SK-N-SH (cell line): Measurements from ENCODE around the gene TMEM50B. TPM values are rescaled to one million over a fixed set of nuclear protein-coding genes. Genes with fewer than 3 reads are reported as not detected.
"Not testable (repeated sequence)": the region's sequence is repeated elsewhere in the genome, so short reads cannot be mapped to it uniquely, and the experiment has no call there.

Source experiments
- CTCF ChIA-PET: fragments of 300-600, 350-600 bp; formaldehyde crosslinking; extraction: SDS; loops from one replicate; lab custom pipeline; 2021; lab: Yijun Ruan, JAX
- POLR2A ChIA-PET: fragments of 350-600 bp; sonication (Branson Sonifier 250); formaldehyde crosslinking; extraction: SDS; loops from one replicate; lab custom pipeline; 2020; ENCODE audit warnings: antibody characterized with exemption, inconsistent platforms; lab: Yijun Ruan, JAX
- DNase-seq: peaks from one replicate; pipeline ENCODE4 v3.0.0; 2012
- H2AFZ ChIP-seq: fragments of 200-600 bp; sonication (generic); 2 replicates; pipeline ENCODE4 v1.8.1; 2016; ENCODE audit warnings: antibody characterized with exemption, mild to moderate bottlenecking, low read depth
- H3F3A ChIP-seq: fragments of 200-600 bp; sonication (generic); replicated peaks from 2 replicates; pipeline ENCODE3; 2016; ENCODE audit warnings: antibody characterized with exemption, mild to moderate bottlenecking; ENCODE audit not compliant: insufficient read depth
- H3K27ac ChIP-seq, 2 experiments: fragments of 200-500 bp in 1 of 2; fragments of 200-600 bp in 1 of 2; sonication (Bioruptor generic) in 1 of 2; sonication (generic), shearing (Covaris generic) in 1 of 2; 2 replicates each; pipeline versions ENCODE4 v1.5.1 to v1.6.1; 2014 to 2016; ENCODE audit warnings: low read depth in 2 of 2, inconsistent platforms in 1 of 2, low read length in 1 of 2, mild to moderate bottlenecking in 1 of 2, mixed read lengths in 1 of 2
- H3K27me3 ChIP-seq: fragments of 200-600 bp; sonication (generic), shearing (Covaris generic); 2 replicates; pipeline ENCODE4 v1.6.1; 2016; ENCODE audit warnings: mixed run types; ENCODE audit not compliant: insufficient read depth
- H3K36me3 ChIP-seq, 2 experiments: fragments of 200-500 bp in 1 of 2; fragments of 200-600 bp in 1 of 2; sonication (Bioruptor generic) in 1 of 2; sonication (generic) in 1 of 2; replicated peaks in 1 of 2; 2 replicates each; pipeline versions ENCODE3 to v1.5.1; 2014 to 2016; ENCODE audit warnings: low read length in 1 of 2, mild to moderate bottlenecking in 1 of 2; ENCODE audit not compliant: insufficient read depth in 2 of 2, control insufficient read depth in 1 of 2
- H3K4me1 ChIP-seq, 2 experiments: fragments of 200-500 bp in 1 of 2; fragments of 200-600 bp in 1 of 2; sonication (Bioruptor generic) in 1 of 2; sonication (generic), shearing (Covaris generic) in 1 of 2; 2 replicates each; pipeline versions ENCODE4 v1.5.1 to v1.6.1; 2014 to 2016; ENCODE audit warnings: low read depth in 1 of 2, low read length in 1 of 2, mixed run types in 1 of 2; ENCODE audit not compliant: insufficient read depth in 2 of 2, control insufficient read depth in 1 of 2
- H3K4me2 ChIP-seq: fragments of 200-600 bp; sonication (generic), shearing (Covaris generic); 2 replicates; pipeline ENCODE4 v1.6.1; 2017; ENCODE audit warnings: mixed run types
- H3K4me3 ChIP-seq, 2 experiments: fragments of 200-500 bp in 1 of 2; fragments of 200-600 bp in 1 of 2; sonication (Bioruptor generic) in 1 of 2; sonication (generic), shearing (Covaris generic) in 1 of 2; 2 replicates each; pipeline versions ENCODE4 v1.5.1 to v1.8.1; 2014 to 2016; ENCODE audit warnings: low read depth in 2 of 2, inconsistent platforms in 1 of 2, low read length in 1 of 2, mild to moderate bottlenecking in 1 of 2, mixed read lengths in 1 of 2, moderate library complexity in 1 of 2
- H3K79me2 ChIP-seq: fragments of 200-600 bp; sonication (generic); 2 replicates; pipeline ENCODE4 v1.8.1; 2017; ENCODE audit warnings: mild to moderate bottlenecking; ENCODE audit not compliant: insufficient read depth
- H3K9ac ChIP-seq: fragments of 200-600 bp; sonication (generic); 2 replicates; pipeline ENCODE4 v1.6.1; 2017; ENCODE audit warnings: mixed run types
- H3K9me2 ChIP-seq: fragments of 200-600 bp; sonication (generic); 2 replicates; pipeline ENCODE4 v1.6.1; 2017; ENCODE audit warnings: mixed run types
- H3K9me3 ChIP-seq: fragments of 200-600 bp; sonication (generic); 2 replicates; pipeline ENCODE4 v1.6.1; 2017; ENCODE audit warnings: mixed run types, mild to moderate bottlenecking, moderate library complexity
- H4K20me1 ChIP-seq: fragments of 200-600 bp; sonication (generic); 2 replicates; pipeline ENCODE4 v1.6.1; 2017; ENCODE audit warnings: mild to moderate bottlenecking, mixed run types; ENCODE audit not compliant: insufficient read depth
- EP300 ChIP-seq, 2 experiments: IDR thresholded peaks; 2 replicates each; pipeline versions ENCODE4 v1.4.0 to v1.6.1; 2012; ENCODE audit warnings: borderline replicate concordance in 1 of 2, low read depth in 1 of 2, low read length in 1 of 2
- EZH2phosphoT487 ChIP-seq: fragments of 200-600 bp; sonication (generic); IDR thresholded peaks from 2 replicates; pipeline ENCODE4 v1.6.1; 2017; ENCODE audit warnings: low read depth, mixed run types, mild to moderate bottlenecking, antibody characterized with exemption, moderate library complexity, borderline replicate concordance
- FOSL2 ChIP-seq: IDR thresholded peaks from 2 replicates; pipeline ENCODE4 v1.4.0; 2012; ENCODE audit warnings: low read depth, mild to moderate bottlenecking, moderate library complexity, borderline replicate concordance
- GABPA ChIP-seq: IDR thresholded peaks from 2 replicates; pipeline ENCODE4 v1.4.0; 2012; ENCODE audit warnings: low read depth, mild to moderate bottlenecking
- GATA2 ChIP-seq: sonication (generic); formaldehyde crosslinking; IDR thresholded peaks from 2 replicates; pipeline ENCODE4 v1.5.0; 2020; ENCODE audit warnings: mild to moderate bottlenecking, missing genetic modification reagents
- JUND ChIP-seq: IDR thresholded peaks from 2 replicates; pipeline ENCODE4 v1.4.0; 2012
- MXI1 ChIP-seq: IDR thresholded peaks from 2 replicates; pipeline ENCODE4 v1.6.1; 2012; ENCODE audit warnings: mild to moderate bottlenecking, low read depth, low read length, improper control_type of control experiment
- PBX3 ChIP-seq: IDR thresholded peaks from 2 replicates; pipeline ENCODE4; 2012
- POLR2AphosphoS5 ChIP-seq: IDR thresholded peaks from 2 replicates; pipeline ENCODE4 v1.6.1; 2012; ENCODE audit warnings: low read depth, low read length
- REST ChIP-seq: IDR thresholded peaks from 2 replicates; pipeline ENCODE4 v1.6.1; 2012; ENCODE audit warnings: mild to moderate bottlenecking, low read depth, low read length, moderate library complexity
- RFX5 ChIP-seq: IDR thresholded peaks from 2 replicates; pipeline ENCODE4 v1.6.1; 2012; ENCODE audit warnings: mild to moderate bottlenecking, improper control_type of control experiment, low read length
- RXRA ChIP-seq: IDR thresholded peaks from 2 replicates; pipeline ENCODE4 v1.4.0; 2012; ENCODE audit warnings: low read depth, mild to moderate bottlenecking, borderline replicate concordance
- TEAD4 ChIP-seq: IDR thresholded peaks from 2 replicates; pipeline ENCODE4 v1.4.0; 2012; ENCODE audit warnings: mild to moderate bottlenecking, borderline replicate concordance; ENCODE audit not compliant: insufficient read depth
- WGBS: methylation state at CpG from one replicate; pipeline ENCODE4 v1.1.6; 2017; ENCODE audit warnings: low lambda C conversion rate; 5-methylcytosine and 5-hydroxymethylcytosine counted together
- polyA plus RNA-seq, 3 experiments: library from polyadenylated mRNA; depleted of rRNA; stranded (reverse); fragments of >200 nt; gene quantifications; 2 replicates each; pipeline ENCODE4 v1.2.3, GENCODE V29; 2012

Gene TMEM50B
- polyA plus RNA-seq, 1 of the 3 experiments (the other 2 are of a cell fraction), result 27.3 TPM

GRCh38 chr21:33510826-33511225 lies 31.1 kb upstream of the TMEM50B start:
- no peaks in the 10 kb centered on the region for H4K20me1 ChIP-seq
- H3K4me2 ChIP-seq, result no peak overlapping the region
- ChIA-PET CTCF (no interaction called here), POLR2A (no interaction called here)
- no peak for DNase-seq
- TF ChIP-seq GABPA (no peak), MXI1 (no peak), PBX3 (no peak), EZH2phosphoT487 (no peak), RFX5 (no peak), TEAD4 (no peak), POLR2AphosphoS5 (no peak), EP300 (IDR thresholded peaks at IDR 0.05; ENCODE audit: borderline replicate concordance in 1 of 2, low read depth in 1 of 2, low read length in 1 of 2) (no peak), RXRA (no peak), FOSL2 (no peak), REST (no peak), GATA2 (CRISPR knock-in tag) (no peak), JUND (no peak)
- H3F3A ChIP-seq, result no peaks in the 10 kb centered on the region
- H3K27me3 ChIP-seq, result no peaks in the 10 kb centered on the region
- H3K36me3 ChIP-seq, result peaks cover 58 to 79% of the 10 kb centered on the region in 2 experiments
- no peaks in the 10 kb centered on the region for H3K79me2 ChIP-seq
- no peaks in the 10 kb centered on the region for H3K4me1 ChIP-seq
- no peak overlapping the region for H3K4me3 ChIP-seq
- no peaks in the 10 kb centered on the region for H3K9me3 ChIP-seq
- H3K27ac ChIP-seq, result no peak overlapping the region
- no peaks in the 10 kb centered on the region for H3K9me2 ChIP-seq
- H3K9ac ChIP-seq, result no peak overlapping the region
- WGBS, result 91% methylated on average over 8 of the region's 8 CpGs
- H2AFZ ChIP-seq, result no peak overlapping the region

DNA sequence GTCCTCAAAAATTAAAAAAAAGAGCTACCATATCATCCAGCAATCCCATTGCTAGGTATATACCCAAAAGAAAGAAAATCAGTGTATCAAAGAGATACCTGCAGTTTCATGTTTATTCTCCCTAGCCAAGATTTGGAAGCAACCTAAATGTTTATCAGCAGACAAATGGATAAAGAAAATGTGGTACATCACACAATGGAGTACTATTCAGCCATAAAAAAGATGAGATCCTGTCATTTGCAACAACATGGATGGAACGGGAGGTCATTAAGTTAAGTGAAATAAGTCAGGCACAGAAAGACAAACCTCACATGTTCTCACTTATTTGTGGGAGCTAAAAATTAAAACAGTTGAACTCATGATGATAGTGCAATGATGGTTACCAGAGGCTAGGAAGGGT lies 27.2 kb upstream of the TMEM50B start:
- H3K9ac ChIP-seq, H2AFZ ChIP-seq, H3K79me2 ChIP-seq, H3K27me3 ChIP-seq, H3K4me3 ChIP-seq, H3K9me2 ChIP-seq, H3F3A ChIP-seq, H3K9me3 ChIP-seq, POLR2A ChIA-PET, H3K4me1 ChIP-seq, H4K20me1 ChIP-seq, H3K27ac ChIP-seq, H3K4me2 ChIP-seq, DNase-seq: not testable (repeated sequence)
- CTCF ChIA-PET, result interaction anchor here (1.7 kb wide), 1 partner anchor 99 kb away, joined by 5 read pairs; no protein-coding TSS in a partner anchor
- 95% methylated on average over 1 of the region's 1 CpG for WGBS
- peaks cover 55 to 62% of the 10 kb centered on the region in 2 experiments for H3K36me3 ChIP-seq
